Thoracic aorta (tissue), 2 donors: Measurements from ENCODE around the gene FAAP20. TPM values are rescaled to one million over a fixed set of nuclear protein-coding genes. Genes with fewer than 3 reads are reported as not detected.

Experiments
- ATAC-seq: fragments of 150-250 bp; one replicate; pipeline ENCODE4 v1.8.0; 2017; ENCODE audit warnings: low read depth; ENCODE audit not compliant: insufficient number of reproducible peaks, low FRiP score
- DNase-seq: peaks from one replicate; pipeline ENCODE4 v3.0.0-alpha.2; 2020; ENCODE audit warnings: low spot score
- H3K27ac ChIP-seq, 2 donors: fragments of 200-600 bp; sonication (generic); 1 replicate in 1 of 2; 2 replicates in 1 of 2; pipeline ENCODE4 v1.5.1; 2016; ENCODE audit warnings: mild to moderate bottlenecking in 2 of 2, moderate library complexity in 2 of 2
- H3K27me3 ChIP-seq: fragments of 200-600 bp; sonication (generic); replicated peaks from 2 replicates; pipeline ENCODE4 v1.6.0; 2016; ENCODE audit warnings: mild to moderate bottlenecking; ENCODE audit not compliant: insufficient read depth
- H3K36me3 ChIP-seq: fragments of 200-600 bp; sonication (generic); one replicate; pipeline ENCODE4 v1.5.1; 2016
- H3K4me1 ChIP-seq, 2 donors: fragments of 200-600 bp; sonication (generic); 1 replicate in 1 of 2; 2 replicates in 1 of 2; pipeline versions ENCODE4 v1.5.1 to v1.6.0; 2016; ENCODE audit warnings: low read depth in 2 of 2, mild to moderate bottlenecking in 1 of 2; ENCODE audit not compliant: control insufficient read depth in 1 of 2
- H3K4me3 ChIP-seq: fragments of 200-600 bp; sonication (generic); 2 replicates; pipeline ENCODE4 v1.5.1; 2016; ENCODE audit warnings: mild to moderate bottlenecking
- H3K9me3 ChIP-seq: fragments of 200-600 bp; sonication (generic); 2 replicates; pipeline ENCODE4 v1.5.1; 2016
- total RNA-seq, 2 donors: library from RNA; depleted of rRNA; stranded (reverse); fragments of >200 nt; gene quantifications; one replicate each; pipeline versions ENCODE4 v1.1.0 to v1.2.3, GENCODE V29; 2016
- TF ChIP-seq, protein P1 (sequence below): fragments of 200-600 bp; sonication (generic); IDR thresholded peaks from one replicate; pipeline ENCODE4 v1.5.1; 2019; ENCODE audit warnings: antibody characterized with exemption

The FAAP20 gene
- total RNA-seq, 2 donors from 2014 or later, result 29.1 to 52.6 TPM

DNA sequence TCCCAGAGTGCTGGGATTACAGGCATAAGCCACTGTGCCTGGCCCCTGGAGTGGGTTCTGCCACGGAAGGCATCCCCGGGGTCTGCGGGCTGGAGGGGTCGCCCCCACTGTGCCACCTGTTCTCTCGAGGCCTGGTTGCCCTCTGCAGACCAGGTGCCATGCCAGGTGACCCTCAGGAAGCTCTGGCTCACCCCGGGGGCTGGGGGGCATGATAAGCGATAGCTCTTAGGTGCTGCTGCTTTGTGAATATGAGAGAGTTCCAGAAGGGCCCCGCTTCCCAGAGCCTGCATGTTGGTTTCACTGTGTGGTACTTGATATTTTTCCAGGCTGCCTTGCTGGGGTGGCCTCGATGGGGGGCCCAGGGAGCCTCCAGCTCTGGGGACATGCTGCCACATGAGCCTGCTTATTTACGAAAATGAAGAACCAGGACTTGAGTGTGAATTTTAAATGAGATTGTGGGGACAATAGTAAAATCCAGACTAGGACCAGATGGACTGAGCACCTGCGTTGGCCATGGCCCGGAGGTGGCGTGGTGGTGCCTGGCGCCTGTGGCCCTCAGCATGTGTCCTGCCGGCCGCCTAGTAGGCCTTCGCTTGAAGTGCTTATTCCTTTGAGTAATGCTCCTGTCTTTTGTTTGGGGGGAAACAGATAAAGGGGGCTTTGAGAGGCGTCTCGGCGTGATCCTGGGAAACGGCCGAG lies 40.9 kb upstream of the FAAP20 start:
- H3K27me3 ChIP-seq, result no peaks in the 10 kb centered on the region
- H3K36me3 ChIP-seq, result no peaks in the 10 kb centered on the region
- H3K9me3 ChIP-seq, result no peaks in the 10 kb centered on the region
- peak overlapping the region; percentile 88 to 89 for H3K27ac ChIP-seq
- ATAC-seq (no peak), DNase-seq (no peak)
- peak overlapping the region; percentile 84 for H3K4me3 ChIP-seq
- TF ChIP-seq, protein P1, sequence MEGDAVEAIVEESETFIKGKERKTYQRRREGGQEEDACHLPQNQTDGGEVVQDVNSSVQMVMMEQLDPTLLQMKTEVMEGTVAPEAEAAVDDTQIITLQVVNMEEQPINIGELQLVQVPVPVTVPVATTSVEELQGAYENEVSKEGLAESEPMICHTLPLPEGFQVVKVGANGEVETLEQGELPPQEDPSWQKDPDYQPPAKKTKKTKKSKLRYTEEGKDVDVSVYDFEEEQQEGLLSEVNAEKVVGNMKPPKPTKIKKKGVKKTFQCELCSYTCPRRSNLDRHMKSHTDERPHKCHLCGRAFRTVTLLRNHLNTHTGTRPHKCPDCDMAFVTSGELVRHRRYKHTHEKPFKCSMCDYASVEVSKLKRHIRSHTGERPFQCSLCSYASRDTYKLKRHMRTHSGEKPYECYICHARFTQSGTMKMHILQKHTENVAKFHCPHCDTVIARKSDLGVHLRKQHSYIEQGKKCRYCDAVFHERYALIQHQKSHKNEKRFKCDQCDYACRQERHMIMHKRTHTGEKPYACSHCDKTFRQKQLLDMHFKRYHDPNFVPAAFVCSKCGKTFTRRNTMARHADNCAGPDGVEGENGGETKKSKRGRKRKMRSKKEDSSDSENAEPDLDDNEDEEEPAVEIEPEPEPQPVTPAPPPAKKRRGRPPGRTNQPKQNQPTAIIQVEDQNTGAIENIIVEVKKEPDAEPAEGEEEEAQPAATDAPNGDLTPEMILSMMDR, result no peak
- peaks cover 77 to 82% of the 10 kb centered on the region in 2 donors for H3K4me1 ChIP-seq

DNA sequence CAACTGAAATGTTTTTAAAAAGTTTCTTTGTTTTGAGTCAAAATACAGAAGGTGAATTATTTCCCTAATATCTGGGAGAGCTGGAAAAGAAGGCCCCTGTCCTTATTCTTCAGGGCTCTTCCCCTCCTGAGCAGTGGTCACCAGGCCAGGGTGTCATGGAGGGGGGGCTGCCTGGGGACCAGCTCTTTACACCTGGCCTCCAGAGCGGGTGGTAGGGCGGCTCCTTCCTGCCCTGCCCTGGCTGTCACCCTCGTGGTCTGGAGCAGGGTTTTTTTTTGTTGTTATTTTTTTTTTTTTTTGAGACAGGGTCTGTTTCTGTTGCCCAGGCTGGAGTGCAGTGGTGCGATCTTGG lies 40.2 kb upstream of the FAAP20 start:
- H3K27ac ChIP-seq, result peak overlapping the region; percentile 88 to 89
- DNase-seq (no peak), ATAC-seq (no peak)
- H3K4me3 ChIP-seq, result peak overlapping the region; percentile 84
- H3K36me3 ChIP-seq, result no peaks in the 10 kb centered on the region
- TF ChIP-seq, protein P1, result no peak
- H3K4me1 ChIP-seq, result peaks cover 71 to 75% of the 10 kb centered on the region in 2 donors
- no peaks in the 10 kb centered on the region for H3K27me3 ChIP-seq
- no peaks in the 10 kb centered on the region for H3K9me3 ChIP-seq

- Histone ChIP-seq H3K27me3 (no peaks in the 10 kb centered on the region), H3K27ac (peak overlapping the region; percentile 88 to 89), H3K4me3 (peak overlapping the region; percentile 84), H3K4me1 (peaks cover 66 to 69% of the 10 kb centered on the region in 2 donors), H3K36me3 (no peaks in the 10 kb centered on the region), H3K9me3 (no peaks in the 10 kb centered on the region)
- peak; percentile 75 for DNase-seq
- peak; percentile 24 for ATAC-seq
- TF ChIP-seq, protein P1, result no peak
These were observed 39.6 kb upstream of the FAAP20 start for GRCh38 chr1:2233997-2234761.

GRCh38 chr1:2233468-2233867 lies 38.9 kb upstream of the FAAP20 start:
- DNase-seq (no peak), ATAC-seq (no peak)
- peak overlapping the region; percentile 84 for H3K4me3 ChIP-seq
- peak overlapping the region; percentile 88 to 89 for H3K27ac ChIP-seq
- no peaks in the 10 kb centered on the region for H3K36me3 ChIP-seq
- H3K27me3 ChIP-seq, result no peaks in the 10 kb centered on the region
- no peaks in the 10 kb centered on the region for H3K9me3 ChIP-seq
- peaks cover 59 to 62% of the 10 kb centered on the region in 2 donors for H3K4me1 ChIP-seq
- TF ChIP-seq, protein P1, result no peak

GRCh38 chr1:2232916-2233438 lies 38.4 kb upstream of the FAAP20 start:
- Histone ChIP-seq H3K27ac (peak overlapping the region; percentile 88 to 89), H3K27me3 (no peaks in the 10 kb centered on the region), H3K9me3 (no peaks in the 10 kb centered on the region), H3K36me3 (no peaks in the 10 kb centered on the region), H3K4me3 (peak overlapping the region; percentile 84), H3K4me1 (peaks cover 54 to 57% of the 10 kb centered on the region in 2 donors)
- DNase-seq (no peak), ATAC-seq (no peak)
- TF ChIP-seq, protein P1, result no peak
